HG03064 (cell line): ENCODE data around the gene SLC25A29.
A peak's percentile ranks its signal among the peaks of the same experiment; 100 is the strongest.
"Not testable (repeated sequence)": the region's sequence is repeated elsewhere in the genome, so short reads cannot be mapped to it uniquely, and the experiment has no call there.

Source experiments
- ATAC-seq: cut with Tn5 transposase; IDR thresholded peaks from one replicate; pipeline ENCODE4 v1.9.1; 2021; ENCODE audit warnings: low read depth; ENCODE audit not compliant: unreplicated experiment

SLC25A29 gene

GRCh38 chr14:100283436-100283835 lies 22.8 kb downstream of the SLC25A29 start:
- not testable (repeated sequence) for ATAC-seq

- ATAC-seq, result no peak
These were observed 23.4 kb downstream of the SLC25A29 start for GRCh38 chr14:100282766-100283419.

- no peak for ATAC-seq
These were observed 24.2 kb downstream of the SLC25A29 start for GRCh38 chr14:100282083-100282350.

- no peak for ATAC-seq
These were observed 24.8 kb downstream of the SLC25A29 start for GRCh38 chr14:100281286-100282082.

- ATAC-seq, result no peak
These were observed 26.7 kb downstream of the SLC25A29 start for GRCh38 chr14:100279563-100279962.

GRCh38 chr14:100279133-100279532 lies 27.1 kb downstream of the SLC25A29 start:
- ATAC-seq, result no peak

GRCh38 chr14:100278702-100279101 lies 27.5 kb downstream of the SLC25A29 start:
- ATAC-seq, result no peak

- no peak for ATAC-seq
These were observed 31.0 kb downstream of the SLC25A29 start for GRCh38 chr14:100275214-100275613.

GRCh38 chr14:100274250-100274649 lies 32.0 kb downstream of the SLC25A29 start:
- ATAC-seq, result no peak

GRCh38 chr14:100271247-100271939 lies 34.9 kb downstream of the SLC25A29 start:
- ATAC-seq, result no peak

GRCh38 chr14:100268591-100269207 lies 37.5 kb downstream of the SLC25A29 start:
- no peak for ATAC-seq

GRCh38 chr14:100267990-100268389 lies 38.3 kb downstream of the SLC25A29 start:
- ATAC-seq, result no peak

- ATAC-seq, result no peak
These were observed 43.1 kb downstream of the SLC25A29 start for GRCh38 chr14:100263141-100263540.

GRCh38 chr14:100262545-100262944 lies 43.7 kb downstream of the SLC25A29 start:
- ATAC-seq, result no peak

GRCh38 chr14:100261621-100262020 lies 44.6 kb downstream of the SLC25A29 start:
- ATAC-seq, result no peak

GRCh38 chr14:100256339-100256895 lies 49.8 kb downstream of the SLC25A29 start:
- peak; percentile 74 for ATAC-seq

GRCh38 chr14:100252684-100253083 lies 53.6 kb downstream of the SLC25A29 start:
- no peak for ATAC-seq

GRCh38 chr14:100250732-100251465 lies 55.3 kb downstream of the SLC25A29 start:
- ATAC-seq, result no peak

GRCh38 chr14:100246809-100247428 lies 59.3 kb downstream of the SLC25A29 start:
- ATAC-seq, result no peak

- no peak for ATAC-seq
These were observed 63.2 kb downstream of the SLC25A29 start for GRCh38 chr14:100243020-100243419.
